GM03348 (cell line): ENCODE data around the gene C17orf67.
A peak's percentile ranks its signal among the peaks of the same experiment; 100 is the strongest.

ENCODE experiments used
- DNase-seq: peaks from one replicate; pipeline ENCODE4 v3.0.0; 2012; ENCODE audit warnings: low spot score

C17orf67 gene

DNA sequence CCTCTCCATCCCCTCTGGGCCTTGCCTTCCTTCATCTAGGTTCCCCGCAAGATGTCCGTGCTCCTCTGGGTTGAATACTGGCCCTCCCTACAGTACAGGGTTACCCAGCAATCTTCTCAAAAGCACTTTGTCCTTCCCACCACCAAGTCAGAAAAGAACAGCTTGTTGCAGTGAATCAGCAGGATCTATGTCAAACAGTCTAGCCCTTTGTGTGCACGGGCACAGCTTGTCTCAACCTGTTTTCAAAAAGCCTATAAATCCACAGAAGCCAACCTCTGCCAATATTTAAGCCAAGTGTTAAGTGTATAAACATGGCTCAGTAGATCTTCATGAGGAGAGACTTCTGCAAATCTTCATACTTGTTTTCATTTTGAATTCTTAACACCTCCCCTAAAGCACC lies 25.2 kb downstream of the C17orf67 start:
- DNase-seq: no peak

DNA sequence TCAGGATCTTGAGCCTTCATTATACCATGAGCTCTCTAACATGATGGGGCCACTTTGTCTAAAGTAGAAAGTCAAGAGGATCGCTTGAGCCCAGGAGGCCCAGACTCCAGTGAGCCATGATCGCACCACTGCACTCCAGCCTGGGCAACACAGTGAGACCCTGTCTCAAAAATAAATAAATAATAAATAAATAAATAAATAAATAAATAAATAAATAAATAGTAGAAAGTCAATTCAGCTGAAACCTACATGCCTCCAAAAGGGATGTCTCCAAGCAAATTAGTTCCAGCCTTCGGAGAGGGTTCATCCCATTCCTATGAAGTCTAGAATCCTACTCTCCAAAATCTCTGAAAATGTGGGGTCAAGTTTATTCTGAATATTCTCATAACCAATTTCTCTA lies 26.0 kb downstream of the C17orf67 start:
- DNase-seq: no peak

DNA sequence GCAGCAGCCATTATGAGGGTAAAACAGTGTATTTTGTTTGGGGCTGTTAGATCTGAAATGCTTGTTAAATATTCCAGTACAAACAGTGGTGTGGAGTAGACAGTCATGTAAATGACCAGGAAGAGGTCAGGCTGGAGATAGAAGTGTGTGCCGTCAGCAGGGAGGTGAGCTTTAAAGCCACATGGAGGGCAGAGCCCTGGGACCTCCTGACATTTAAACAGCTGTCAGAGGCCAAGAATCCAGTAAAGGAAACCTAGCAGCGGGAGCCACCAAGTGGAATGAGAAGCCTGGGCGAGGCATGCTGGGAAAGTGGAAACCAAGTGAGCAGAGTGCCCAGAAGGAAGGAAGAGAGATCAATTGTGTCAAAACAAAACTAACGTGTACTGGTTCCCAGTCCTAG lies 26.8 kb downstream of the C17orf67 start:
- DNase-seq: no peak

DNA sequence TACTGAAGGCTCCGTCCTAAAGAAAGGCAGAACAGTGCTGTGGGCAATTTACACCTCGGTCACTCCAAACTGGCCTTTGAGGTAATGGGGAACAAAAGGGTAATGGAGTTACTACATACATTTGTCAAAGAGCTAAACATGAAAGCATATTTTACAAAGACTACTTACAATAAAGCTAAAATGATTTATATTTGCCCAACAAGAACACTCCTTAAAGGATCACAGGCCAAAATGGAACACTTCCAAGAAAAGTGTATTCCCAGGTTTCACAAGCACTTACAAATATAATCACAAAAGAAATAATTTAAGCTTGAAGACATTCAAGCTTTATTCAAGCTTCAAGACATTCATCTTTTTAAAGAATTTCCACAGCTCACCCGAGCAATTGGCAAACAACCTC lies 29.3 kb downstream of the C17orf67 start:
- DNase-seq: no peak

DNA sequence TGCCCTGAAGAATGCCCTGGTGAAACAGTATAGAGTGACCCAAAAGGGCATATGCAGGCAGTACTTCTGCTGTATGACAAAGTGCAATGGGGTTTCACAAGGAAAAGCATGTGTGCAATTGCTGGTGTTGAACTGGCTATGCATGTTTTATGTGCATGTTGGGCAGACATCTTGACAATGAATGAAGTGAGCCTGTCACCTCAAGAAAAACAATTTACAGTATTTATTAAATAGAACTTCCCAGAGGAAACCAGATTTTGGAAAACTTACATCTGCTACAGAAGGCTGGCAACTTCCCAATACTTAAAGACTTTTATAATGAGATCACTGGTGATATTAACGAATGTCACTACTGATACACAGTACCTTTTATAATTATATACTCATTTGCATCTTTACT lies 30.6 kb downstream of the C17orf67 start:
- no peak for DNase-seq

DNA sequence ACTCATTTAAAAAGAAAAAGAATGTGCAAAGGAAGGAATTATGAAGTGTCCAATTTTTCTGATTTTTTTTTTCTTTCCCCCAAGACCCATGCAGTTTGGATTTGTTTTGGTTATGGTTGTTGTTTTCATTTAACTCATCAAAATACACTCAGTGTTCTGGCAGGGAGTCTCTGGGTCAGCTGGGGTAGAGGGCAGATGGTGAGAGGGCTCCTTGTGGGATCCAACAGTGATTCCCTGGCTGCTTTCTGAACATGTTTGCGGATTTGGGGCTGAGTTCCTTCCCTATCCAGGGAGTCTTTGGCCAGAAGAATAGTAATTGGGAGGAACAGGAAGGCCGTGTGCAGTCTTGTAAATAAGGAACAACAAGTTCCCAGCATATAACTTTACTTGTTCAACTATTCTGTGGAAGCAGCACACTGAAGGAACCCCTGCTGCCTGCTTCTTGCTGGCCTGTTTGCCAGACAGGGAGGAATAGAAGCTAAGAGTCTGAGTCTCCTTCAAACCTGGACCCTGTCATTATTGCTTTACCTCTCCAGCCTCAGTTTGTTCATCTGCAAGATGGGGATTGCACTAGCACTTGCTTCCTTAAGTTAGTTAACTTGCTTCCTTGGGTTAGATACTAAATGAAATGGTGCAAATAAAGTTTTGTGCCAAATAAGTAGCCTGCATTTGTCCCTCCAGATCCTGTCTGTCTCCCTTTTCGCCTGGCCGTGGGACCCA lies 32.1 kb downstream of the C17orf67 start:
- DNase-seq: no peak

DNA sequence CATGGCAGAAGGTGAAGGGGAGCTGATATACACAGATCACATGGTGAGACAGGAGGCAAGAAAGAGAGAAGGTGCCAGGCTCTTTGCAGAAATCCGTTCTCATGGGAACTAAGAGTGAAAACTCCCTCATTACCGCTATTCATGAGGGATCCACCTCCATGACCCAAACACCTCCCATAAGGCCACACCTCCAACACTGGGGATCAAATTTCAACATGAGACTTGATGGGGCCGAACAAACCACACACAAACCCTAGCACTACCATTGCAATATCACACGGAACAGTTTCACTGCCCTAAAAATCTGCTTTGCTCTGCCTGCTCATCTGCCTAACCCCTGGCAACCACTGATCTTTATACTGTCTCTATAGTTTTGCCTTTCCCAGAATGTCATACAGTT lies 34.8 kb downstream of the C17orf67 start:
- no peak for DNase-seq

DNA sequence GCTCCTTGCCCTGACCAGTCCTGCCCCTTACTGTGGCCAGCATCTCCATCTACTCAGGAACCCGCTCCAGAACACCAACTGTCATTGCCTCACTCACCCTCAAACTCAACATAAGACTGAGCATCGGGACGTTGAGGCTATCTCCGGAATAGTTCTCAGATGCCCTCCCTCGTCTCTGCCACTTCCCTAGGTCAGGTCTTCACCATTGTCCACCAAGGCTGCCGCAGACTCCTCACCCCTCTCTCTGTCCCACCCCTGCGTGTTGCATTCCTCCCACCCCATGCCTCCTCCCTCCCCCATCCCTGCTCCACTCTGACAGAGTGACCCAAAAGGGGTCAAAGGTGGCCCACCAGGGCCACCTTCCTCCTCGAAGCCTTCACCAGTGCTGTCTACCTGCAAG lies 37.2 kb downstream of the C17orf67 start:
- no peak for DNase-seq

DNA sequence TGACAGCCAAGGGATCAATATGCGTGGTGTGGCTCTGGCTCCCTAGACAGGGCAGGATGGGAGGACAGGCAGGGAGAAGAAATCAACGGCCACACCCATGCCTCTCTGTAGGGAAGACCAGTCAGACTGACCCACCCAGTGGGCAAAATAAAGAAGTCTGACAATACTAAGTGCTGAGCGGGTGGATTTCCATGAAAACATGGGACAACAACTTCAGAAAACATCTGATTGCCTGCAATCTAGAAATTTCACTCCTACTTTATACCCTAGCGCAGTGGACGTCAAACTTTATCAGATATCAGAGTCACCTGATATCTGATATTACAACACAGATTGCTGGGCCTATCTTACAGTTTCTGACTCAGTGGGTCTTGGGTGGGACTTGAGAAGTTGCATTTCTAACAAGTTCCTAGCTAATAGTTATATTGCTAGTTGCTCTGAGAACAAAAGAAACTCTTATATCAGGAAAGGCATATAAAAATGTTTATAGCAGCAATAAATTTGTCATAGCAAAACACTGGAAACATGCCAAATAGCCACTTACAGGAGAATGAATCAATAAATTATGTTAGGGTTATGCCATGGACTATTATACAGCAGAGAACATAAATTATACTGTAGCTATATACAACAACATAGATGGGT lies 38.4 kb downstream of the C17orf67 start:
- DNase-seq: no peak

DNA sequence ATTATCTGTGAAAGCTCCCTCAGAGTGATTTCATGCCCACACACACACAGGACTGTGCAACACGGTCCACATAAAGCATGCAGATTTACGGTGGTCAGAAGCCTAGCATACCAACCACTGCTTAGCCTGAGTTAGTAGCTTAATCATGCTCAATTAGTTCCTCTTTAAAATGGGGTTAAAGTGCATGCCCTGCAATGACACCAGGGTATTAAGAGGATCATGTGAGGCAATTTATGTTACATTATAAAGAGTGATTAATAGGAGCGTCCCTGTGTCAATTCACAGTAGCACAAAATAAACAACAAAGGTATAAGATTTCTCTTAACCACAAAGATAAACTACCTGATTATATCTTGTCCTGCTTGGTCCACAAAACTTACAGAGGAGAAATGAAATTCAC lies 39.8 kb downstream of the C17orf67 start:
- no peak for DNase-seq

DNA sequence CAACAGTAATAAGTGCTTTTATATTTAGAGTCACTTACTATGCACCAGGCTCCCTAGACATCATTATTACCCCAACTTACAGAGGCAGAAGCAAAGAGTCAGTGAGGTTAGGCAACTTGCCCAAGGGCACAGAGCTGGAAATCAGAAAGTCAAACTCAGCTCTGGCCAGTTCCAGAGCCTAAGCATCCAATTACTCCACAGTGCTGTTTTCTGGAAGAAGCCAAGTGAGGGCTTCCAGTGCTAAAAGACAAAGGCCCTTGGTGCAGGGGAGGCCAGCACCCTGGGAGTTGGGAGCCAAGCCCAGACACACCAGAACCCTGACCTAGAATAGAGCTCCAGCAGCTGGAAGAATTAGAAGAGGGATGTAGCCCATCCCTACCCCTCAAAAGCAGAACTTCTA lies 40.2 kb downstream of the C17orf67 start:
- DNase-seq: no peak

DNA sequence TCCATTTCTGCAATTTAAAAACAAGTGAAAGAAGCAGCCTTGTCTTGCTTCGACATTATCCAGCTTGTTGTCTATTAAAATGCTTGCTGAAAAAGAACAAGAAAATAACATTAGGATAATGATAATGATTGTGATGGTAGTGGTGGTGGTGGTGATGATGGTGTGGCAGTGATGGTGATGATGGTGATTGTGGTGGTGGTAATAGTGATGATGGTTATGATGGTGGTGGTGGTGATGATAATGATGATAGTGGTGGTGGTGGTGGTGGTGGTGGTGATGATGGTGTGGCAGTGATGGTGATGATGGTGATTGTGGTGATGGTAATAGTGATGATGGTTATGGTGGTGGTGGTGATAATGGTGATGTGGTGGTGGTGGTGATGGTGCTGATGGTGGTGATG lies 41.5 kb downstream of the C17orf67 start:
- no peak for DNase-seq

DNA sequence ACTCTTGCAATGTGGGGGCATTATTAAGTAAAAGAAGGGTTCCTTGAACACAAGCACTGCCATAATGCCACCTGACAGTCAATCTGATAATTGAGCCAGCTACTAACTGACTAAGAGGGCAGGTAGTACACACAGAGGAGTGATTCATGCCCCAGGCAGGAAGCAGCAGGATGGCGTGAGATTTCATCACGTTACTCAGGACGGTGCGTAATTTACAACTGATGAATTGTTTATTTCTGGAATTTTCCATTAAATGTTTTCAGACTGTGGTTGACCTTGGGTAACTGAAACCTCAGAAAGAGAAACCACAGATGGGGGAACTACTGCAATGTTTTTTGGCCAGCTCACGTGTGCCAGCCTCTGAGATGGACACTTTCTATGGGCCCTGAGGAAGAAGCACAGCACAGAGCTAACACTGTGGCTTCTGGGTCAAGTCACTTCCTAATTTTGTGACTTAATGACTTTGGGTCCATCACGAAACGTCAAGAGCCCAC lies 46.7 kb downstream of the C17orf67 start:
- DNase-seq: peak; percentile 72

DNA sequence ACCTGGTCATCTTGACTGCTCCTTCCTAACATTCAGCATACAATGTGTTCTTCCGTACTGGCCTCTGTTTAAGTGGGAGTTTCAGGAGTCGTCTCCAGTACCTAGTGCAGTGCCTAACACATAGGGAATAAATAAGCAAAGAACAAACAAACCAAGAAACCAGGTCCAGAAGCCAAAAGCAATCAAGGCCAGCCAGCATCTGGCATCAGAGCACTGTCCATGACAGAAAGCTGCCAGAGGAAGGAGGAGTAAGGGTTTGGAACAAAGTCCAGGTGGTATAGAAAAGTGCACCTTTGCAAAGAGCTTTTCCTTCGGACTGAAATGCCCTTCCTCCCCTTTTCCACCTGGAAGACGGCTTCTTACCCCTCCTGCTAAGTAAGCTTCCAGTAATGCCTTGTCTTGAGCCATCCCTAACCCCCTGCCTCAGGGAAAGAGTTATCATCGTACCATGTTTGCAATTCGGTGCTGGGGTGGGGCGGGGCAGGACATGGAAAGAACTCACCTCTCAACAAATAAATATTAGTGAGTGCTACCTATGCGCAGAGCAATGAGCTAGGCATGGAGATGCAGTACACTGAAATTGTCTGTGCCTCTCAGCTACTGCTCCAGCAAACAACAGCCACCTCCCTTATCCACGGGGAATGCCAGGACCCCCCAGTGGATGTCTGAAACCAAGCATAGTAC lies 47.6 kb downstream of the C17orf67 start:
- DNase-seq: no peak

DNA sequence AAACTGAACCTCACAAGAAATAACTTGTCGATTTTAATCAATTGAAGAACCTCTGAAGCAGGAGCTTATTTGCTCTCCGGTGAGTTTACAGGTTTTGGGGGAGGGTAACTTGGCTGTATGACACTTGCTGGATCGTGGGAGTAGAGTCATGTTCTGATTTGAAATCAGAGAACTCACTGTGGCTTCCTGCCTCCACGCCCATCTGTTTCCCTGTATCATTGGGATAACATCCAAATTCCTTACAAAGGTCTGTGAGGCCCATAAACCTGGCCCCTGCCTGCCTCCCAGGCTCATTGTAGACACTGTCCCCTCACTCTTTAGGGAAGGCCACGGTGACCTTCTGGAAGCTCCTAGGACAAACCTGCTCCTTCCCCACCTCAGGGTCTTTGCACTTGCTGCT lies 48.3 kb downstream of the C17orf67 start:
- DNase-seq: peak; percentile 23

DNA sequence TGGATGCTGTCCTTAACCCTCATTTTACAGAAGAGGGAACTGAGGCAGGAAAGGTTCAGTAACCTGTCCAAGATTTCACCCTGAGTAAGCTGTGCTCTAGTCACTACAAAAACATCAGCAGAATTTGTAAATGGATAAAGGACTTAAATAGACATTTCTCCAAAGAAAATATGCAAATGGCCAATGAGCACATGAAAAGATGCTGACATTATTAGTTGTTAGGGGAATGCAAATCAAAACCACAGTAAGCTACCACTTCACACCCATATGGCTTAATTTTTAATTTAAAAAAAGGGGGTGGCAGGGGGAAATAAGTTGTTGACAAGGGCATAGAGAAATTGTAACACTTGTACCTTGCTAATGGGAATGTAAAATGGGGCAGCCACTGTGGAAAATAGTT lies 51.4 kb downstream of the C17orf67 start:
- DNase-seq: no peak

DNA sequence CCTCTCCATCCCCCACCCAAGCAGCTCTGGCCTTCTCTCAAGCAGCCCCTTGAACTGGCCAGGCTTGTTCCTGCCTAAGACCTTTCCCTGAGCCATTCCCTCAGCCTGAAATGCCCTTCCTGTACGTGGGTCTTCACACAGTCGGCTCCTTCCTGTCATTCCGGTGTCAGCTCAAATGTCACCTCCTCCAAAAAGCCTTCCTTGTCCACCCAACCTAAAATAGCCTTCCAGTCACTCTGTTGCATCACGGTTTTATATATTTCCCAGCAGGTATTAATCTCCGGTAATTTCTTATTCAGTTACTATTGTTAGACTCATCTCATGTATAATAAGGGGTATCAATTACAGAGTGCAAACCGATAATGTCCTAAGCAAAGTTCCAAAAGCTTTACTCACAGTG lies 51.8 kb downstream of the C17orf67 start:
- no peak for DNase-seq

DNA sequence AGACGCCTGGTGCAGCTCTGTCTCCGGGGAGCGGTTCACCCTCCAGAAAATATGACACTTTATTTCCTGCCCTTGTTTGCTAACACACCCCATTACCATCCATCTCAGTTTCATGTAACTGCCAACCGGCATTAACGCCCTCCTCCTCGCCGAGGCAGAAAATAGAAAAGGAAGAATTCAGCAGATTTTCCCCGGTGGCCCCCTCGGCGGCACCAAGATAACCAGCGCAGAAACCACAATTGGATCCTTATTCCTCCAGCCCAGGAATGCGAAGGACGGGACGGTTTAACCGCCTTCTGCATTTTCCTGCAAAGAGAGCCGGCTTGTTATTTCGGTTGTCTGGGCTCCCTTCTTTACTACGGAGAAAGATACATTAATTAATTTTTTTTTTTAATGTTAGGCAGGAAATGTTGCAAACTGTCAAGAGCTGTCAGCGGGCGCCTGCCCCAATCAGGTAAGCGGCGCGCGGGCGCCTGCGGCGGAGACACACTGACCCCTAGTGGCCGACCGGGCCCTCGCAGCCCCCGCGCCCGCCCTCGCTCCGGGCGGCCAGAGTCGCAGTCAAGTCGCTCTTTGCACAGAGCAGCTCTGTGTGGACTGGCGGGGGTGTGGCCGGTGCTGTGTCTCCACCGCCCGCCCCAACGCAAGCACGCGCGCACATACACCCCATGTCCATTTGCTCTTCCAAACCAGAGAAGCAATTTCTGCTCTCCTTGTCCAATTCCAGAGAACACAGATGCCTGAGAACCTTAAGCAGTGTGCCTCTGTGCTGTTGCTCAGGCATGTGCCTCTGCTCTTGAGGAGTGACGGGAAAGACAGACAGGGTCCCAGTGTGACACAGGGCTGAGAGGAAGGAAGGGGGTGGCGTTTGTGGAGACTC lies 53.6 kb downstream of the C17orf67 start:
- peak; percentile 88 for DNase-seq

DNA sequence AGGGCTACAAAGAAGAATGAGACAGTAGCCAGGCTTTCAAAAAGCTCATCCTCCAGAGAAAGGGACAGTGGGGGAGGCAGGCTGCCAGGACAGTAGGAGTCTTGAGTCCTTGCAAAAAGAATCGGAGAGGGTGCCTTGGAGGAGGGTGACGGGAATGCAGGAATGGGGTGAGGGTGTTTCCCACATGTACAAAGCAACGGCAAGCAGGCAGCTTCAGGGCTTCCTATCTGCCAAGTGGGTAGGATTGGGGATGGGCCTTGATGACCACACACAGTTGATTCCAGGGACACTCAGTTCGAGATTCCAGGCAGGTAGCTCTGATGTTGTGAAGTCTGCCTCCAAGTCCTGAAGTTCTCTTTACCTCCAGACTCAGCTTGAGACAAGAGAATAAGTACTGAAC lies 54.4 kb downstream of the C17orf67 start:
- DNase-seq: no peak

DNA sequence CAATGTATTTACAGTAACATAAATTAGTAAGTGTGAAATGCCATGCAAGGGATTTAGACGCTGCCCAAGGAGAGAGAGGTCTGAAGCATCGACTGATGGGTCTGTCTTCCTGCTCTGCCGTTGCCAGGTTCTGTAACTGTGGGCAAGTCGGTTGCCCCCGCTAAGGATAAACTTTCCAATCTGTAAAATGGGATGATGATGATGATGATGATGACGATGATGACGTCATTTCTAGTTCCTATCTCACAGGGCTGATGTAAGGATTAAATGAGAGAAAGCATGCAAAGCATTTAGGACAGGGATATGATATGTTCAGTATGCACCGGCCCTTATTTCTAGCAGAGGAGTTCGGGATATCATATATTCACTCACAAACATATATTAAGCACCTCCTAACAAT lies 54.8 kb downstream of the C17orf67 start:
- no peak for DNase-seq

DNA sequence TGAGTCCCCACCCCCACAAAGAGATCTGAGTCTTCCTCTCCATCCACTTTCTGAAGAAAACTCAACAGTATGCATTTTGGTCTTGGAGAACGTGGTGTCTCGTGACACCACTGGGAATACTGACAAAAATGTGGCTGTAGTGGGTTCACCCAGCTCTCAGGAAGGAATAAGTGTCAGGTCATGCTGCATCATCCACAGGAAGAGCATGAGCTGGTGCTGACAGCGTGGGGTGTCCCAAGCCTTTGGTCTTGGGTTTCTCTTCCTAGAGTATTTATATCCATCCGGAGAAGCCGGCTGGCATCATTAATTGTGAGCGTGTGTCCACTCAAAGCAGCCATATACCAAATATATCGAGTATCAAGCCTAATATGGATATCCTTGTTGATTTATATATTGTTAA lies 55.9 kb downstream of the C17orf67 start:
- peak; percentile 46 for DNase-seq

DNA sequence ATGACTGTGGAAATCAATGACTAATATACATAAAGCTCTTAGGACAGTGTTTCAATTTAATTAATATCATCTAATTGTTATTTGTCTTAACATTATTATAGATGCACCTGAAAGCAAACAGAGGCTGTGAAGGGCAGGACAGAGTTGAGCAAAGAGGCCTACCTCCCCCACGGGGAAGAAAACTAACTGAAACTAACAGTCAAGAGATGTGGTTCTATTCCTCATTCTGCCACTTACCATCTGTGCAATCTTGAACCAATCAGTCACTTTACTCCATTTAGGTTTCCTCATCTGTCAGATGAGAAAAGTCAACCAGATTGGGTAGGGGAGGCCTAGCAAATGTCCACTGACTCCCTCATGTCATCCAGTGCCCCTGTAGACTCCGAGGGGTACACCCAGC lies 59.1 kb downstream of the C17orf67 start:
- DNase-seq: no peak
